H1 (cell line): ENCODE results near the gene THAP11. TPM values are rescaled to one million over a fixed set of nuclear protein-coding genes. Genes with fewer than 3 reads are reported as not detected.

Source experiments
- EZH2 ChIP-seq: fragments of 200-600 bp; sonication (generic); IDR thresholded peaks from 2 replicates; pipeline ENCODE4 v1.7.1; 2012; ENCODE audit warnings: low read depth, mild to moderate bottlenecking, moderate library complexity, low read length, inconsistent platforms; ENCODE audit not compliant: severe bottlenecking
- GABPA ChIP-seq: IDR thresholded peaks from 2 replicates; pipeline ENCODE4 v1.6.1; 2011; ENCODE audit warnings: mild to moderate bottlenecking, low read length, moderate library complexity, borderline replicate concordance; ENCODE audit not compliant: insufficient read depth
- TCF12 ChIP-seq: IDR thresholded peaks from 2 replicates; pipeline ENCODE4 v1.6.1; 2011; ENCODE audit warnings: low read depth, mild to moderate bottlenecking, low read length
- polyA plus RNA-seq, 7 experiments: library from polyadenylated mRNA; depleted of rRNA in 3 of 7; stranded (reverse) in 5 of 7; unstranded in 2 of 7; fragments of >200 nt in 5 of 7; fragments of 200-250 nt in 2 of 7; gene quantifications; 1 replicate in 5 of 7; 2 replicates in 1 of 7; 4 replicates in 1 of 7; pipeline versions ENCODE4 v1.2.1 to v1.2.3, GENCODE V29; 2011 to 2013; ENCODE audit warnings: missing spikeins in 2 of 7, mixed read lengths in 2 of 7
- total RNA-seq: library from RNA; stranded (reverse); fragmentation: NEBNext Ultra II Directional; extraction: Animal tissue kit (Norgen Biotek cat#: 25700); gene quantifications from 2 replicates; pipeline ENCODE4 v1.2.1, GENCODE V29; 2021

THAP11 gene
- total and polyA plus RNA-seq, 2 of the 8 experiments (the other 6 are each of a cell fraction or from before 2014, with no cell fraction given) = 50.8 to 54.8 TPM

- TF ChIP-seq GABPA (no peak), TCF12 (no peak), EZH2 (no peak)
- TF ChIP-seq, all 59 proteins: peak for 23
Measured at GRCh38 chr16:67841816-67842508, at the start of gene THAP11 (continued).
